K562 (cell line): ENCODE data around the gene STC2. TPM values are rescaled to one million over a fixed set of nuclear protein-coding genes. Genes with fewer than 3 reads are reported as not detected.
A peak's percentile ranks its signal among the peaks of the same experiment; 100 is the strongest.

Experiments
- ATAC-seq: fragments of 200-7000 bp; cut with Tn5 transposase; 3 replicates; pipeline ENCODE4 v1.9.1; 2020; ENCODE audit warnings: moderate library complexity
- BruUV-seq: library from RNA; stranded (reverse); fragments of 400-500 nt; replicated peaks from 2 replicates; lab custom pipeline; 2021; lab: Mats Ljungman, UMichigan
- CTCF ChIA-PET: fragments of 300-600 bp; formaldehyde crosslinking; extraction: SDS; loops from one replicate; lab custom pipeline; 2021; ENCODE audit warnings: low intra/inter-chr PET ratio; lab: Yijun Ruan, JAX
- POLR2A ChIA-PET: fragments of 300-600, 350-650 bp; sonication (Branson Sonifier 250); formaldehyde crosslinking; extraction: SDS; loops from one replicate; lab custom pipeline; 2021; ENCODE audit warnings: antibody characterized with exemption, inconsistent platforms; lab: Yijun Ruan, JAX
- DNase-seq, 4 experiments: peaks; one replicate each; pipeline versions ENCODE4 v3.0.0 to v3.0.0-alpha.2; 2011 to 2018; ENCODE audit warnings: low spot score in 3 of 4, mixed read lengths in 3 of 4; ENCODE audit errors: extremely low read depth in 1 of 4
- FAIRE-seq: peaks from 2 replicates; lab custom pipeline; 2011; peaks lifted over from hg19 to GRCh38; lab: Jason Lieb, UNC
- H2AFZ ChIP-seq: 2 replicates; pipeline ENCODE4 v1.6.0; 2011; ENCODE audit warnings: low read depth, low read length, control low read depth, inconsistent platforms
- H3K27ac ChIP-seq: fragments of 200-600 bp; 3 replicates; pipeline ENCODE4 v1.8.0; 2011; ENCODE audit warnings: low read depth, mild to moderate bottlenecking, control low read depth, inconsistent platforms, low read length, moderate library complexity, mixed read lengths; ENCODE audit errors: extremely low read depth
- H3K27me3 ChIP-seq, 2 experiments: fragments of 300-600 bp in 1 of 2; 2 replicates in 1 of 2; 3 replicates in 1 of 2; pipeline versions ENCODE4 v1.6.0 to v1.8.0; 2011; ENCODE audit warnings: inconsistent platforms in 2 of 2, low read length in 2 of 2, mild to moderate bottlenecking in 1 of 2, mixed read lengths in 1 of 2, moderate library complexity in 1 of 2; ENCODE audit not compliant: control insufficient read depth in 2 of 2, insufficient read depth in 2 of 2
- H3K36me3 ChIP-seq: fragments of 300-600 bp; 3 replicates; pipeline ENCODE4 v1.8.0; 2011; ENCODE audit warnings: mild to moderate bottlenecking, low read length, inconsistent platforms; ENCODE audit not compliant: control insufficient read depth, insufficient read depth
- H3K4me1 ChIP-seq, 2 experiments: fragments of 200-600 bp in 1 of 2; replicated peaks in 1 of 2; 2 replicates in 1 of 2; 3 replicates in 1 of 2; pipeline versions ENCODE4 v1.5.1 to v1.8.0; 2011; ENCODE audit warnings: inconsistent platforms in 2 of 2, low read length in 2 of 2, mild to moderate bottlenecking in 1 of 2, mixed read lengths in 1 of 2, moderate library complexity in 1 of 2; ENCODE audit not compliant: control insufficient read depth in 2 of 2, insufficient read depth in 2 of 2
- H3K4me2 ChIP-seq: 2 replicates; pipeline ENCODE4 v1.6.1; 2011; ENCODE audit warnings: low read length, control low read depth, inconsistent platforms, mixed read lengths; ENCODE audit not compliant: insufficient read depth
- H3K4me3 ChIP-seq: fragments of 200-600 bp; sonication (generic), shearing (Covaris generic); 2 replicates; pipeline ENCODE4 v1.5.1; 2016; ENCODE audit warnings: control low read depth, inconsistent platforms
- H3K79me2 ChIP-seq: fragments of 200-600 bp; 3 replicates; pipeline ENCODE4 v1.8.0; 2011; ENCODE audit warnings: low read length, inconsistent platforms; ENCODE audit not compliant: control insufficient read depth, insufficient read depth
- H3K9ac ChIP-seq, 2 experiments: 2 replicates each; pipeline versions ENCODE4 v1.6.0 to v1.6.1; 2011; ENCODE audit warnings: low read depth in 2 of 2, low read length in 2 of 2, control low read depth in 1 of 2, inconsistent platforms in 1 of 2, mild to moderate bottlenecking in 1 of 2, mixed read lengths in 1 of 2; ENCODE audit not compliant: insufficient read depth in 1 of 2
- H3K9me1 ChIP-seq: one replicate; pipeline ENCODE4 v1.6.0; 2011; ENCODE audit warnings: inconsistent platforms, mild to moderate bottlenecking, low read length, moderate library complexity; ENCODE audit not compliant: control insufficient read depth, insufficient read depth
- H3K9me3 ChIP-seq: replicated peaks from 2 replicates; pipeline ENCODE4 v1.5.1; 2011; ENCODE audit warnings: low read depth, low read length, inconsistent platforms; ENCODE audit not compliant: control insufficient read depth, insufficient read depth
- H4K20me1 ChIP-seq: replicated peaks from 2 replicates; pipeline ENCODE4 v1.6.1; 2011; ENCODE audit warnings: low read length, inconsistent platforms, mixed read lengths; ENCODE audit not compliant: control insufficient read depth, insufficient read depth
- GTF3C2 ChIP-seq: IDR thresholded peaks from 3 replicates; pipeline ENCODE4 v1.6.1; 2011; ENCODE audit warnings: borderline replicate concordance, mild to moderate bottlenecking, moderate library complexity; ENCODE audit not compliant: insufficient read length; ENCODE audit errors: extremely low read depth
- MAX ChIP-seq: sonication (generic); formaldehyde crosslinking; IDR thresholded peaks from 2 replicates; pipeline ENCODE4 v1.9.0; 2022; ENCODE audit warnings: mild to moderate bottlenecking, missing genetic modification reagents
- MXI1 ChIP-seq: IDR thresholded peaks from 2 replicates; pipeline ENCODE4 v1.6.1; 2011; ENCODE audit warnings: low read depth, mild to moderate bottlenecking, improper control_type of control experiment, low read length
- NRF1 ChIP-seq, 2 experiments: fragments of 450-650 bp; IDR thresholded peaks in 1 of 2; conservative IDR thresholded peaks in 1 of 2; 2 replicates each; pipeline ENCODE4 v1.6.1; 2014; ENCODE audit warnings: mild to moderate bottlenecking in 2 of 2
- RAD21 ChIP-seq, 2 experiments: fragments of 250-450 bp in 1 of 2; fragments of 450-650 bp in 1 of 2; sonication (Bioruptor Pico) in 1 of 2; formaldehyde crosslinking in 1 of 2; IDR thresholded peaks in 1 of 2; conservative IDR thresholded peaks in 1 of 2; 2 replicates each; pipeline versions ENCODE4 v1.4.0 to v1.8.0; 2020 to 2022; ENCODE audit warnings: mild to moderate bottlenecking in 2 of 2, moderate library complexity in 1 of 2
- SMAD3 ChIP-seq: fragments of 450-650 bp; formaldehyde crosslinking; conservative IDR thresholded peaks from 2 replicates; pipeline ENCODE4 v1.4.0; 2020; ENCODE audit warnings: mild to moderate bottlenecking
- SRSF9 ChIP-seq: fragments of 200-400 bp; formaldehyde crosslinking; IDR thresholded peaks from 2 replicates; pipeline ENCODE4 v1.6.1; 2017; ENCODE audit warnings: low read depth, low read length, borderline replicate concordance
- TEAD4 ChIP-seq, 2 experiments: sonication (generic) in 1 of 2; formaldehyde crosslinking in 1 of 2; IDR thresholded peaks; 2 replicates each; pipeline versions ENCODE4 v1.6.1 to v1.8.0; 2012 to 2022; ENCODE audit warnings: borderline replicate concordance in 1 of 2, inconsistent platforms in 1 of 2, low read length in 1 of 2, mild to moderate bottlenecking in 1 of 2, missing genetic modification reagents in 1 of 2
- ZNF583 ChIP-seq: fragments of 250-450 bp; sonication (Bioruptor Pico); IDR thresholded peaks from 2 replicates; pipeline ENCODE4 v1.4.0; 2020
- WGBS: fragments of 100-300 bp; shearing (Covaris generic); methylation state at CpG from one replicate; pipeline ENCODE4 v1.1.6; 2016; ENCODE audit warnings: low coverage, mixed read lengths; ENCODE audit not compliant: insufficient coverage; ENCODE audit errors: missing lambda C conversion rate; 5-methylcytosine and 5-hydroxymethylcytosine counted together
- in situ Hi-C: fragments of 300-500 bp; cut with MboI; formaldehyde crosslinking; loops from 4 replicates; pipeline ENCODE4 v1.15.0; 2018; ENCODE audit warnings: inconsistent platforms, mixed read lengths
- intact Hi-C: fragments of 100-400 bp; cut with micrococcal nuclease; formaldehyde crosslinking; loops from 2 replicates; pipeline ENCODE4 v1.14.2; 2022
- polyA plus RNA-seq, 8 experiments: library from polyadenylated mRNA; depleted of rRNA in 4 of 8; stranded (reverse) in 5 of 8; unstranded in 3 of 8; fragments of >200 nt; fragmentation: Nextera tagmentation in 2 of 8; fragmentation: Illumina TruSeq in 1 of 8; extraction: Ambion mirVana in 2 of 8; extraction: Trizol in 1 of 8; gene quantifications; 2 replicates each; pipeline versions ENCODE4 v1.2.1 to v1.2.3, GENCODE V29; 2011 to 2014; ENCODE audit warnings: inconsistent platforms in 1 of 8, missing spikeins in 1 of 8
- total RNA-seq, 7 experiments: library from RNA; depleted of rRNA in 6 of 7; stranded (reverse); fragments of >200 nt in 6 of 7; fragmentation: Illumina TruSeq in 2 of 7; extraction: Trizol in 2 of 7; gene quantifications; 2 replicates each; pipeline versions ENCODE4 v1.2.1 to v1.2.3, GENCODE V29; 2011 to 2021; ENCODE audit warnings: low replicate concordance in 1 of 7
- TF ChIP-seq, protein P1 (sequence below): fragments of 250-450 bp; sonication (Bioruptor Pico); IDR thresholded peaks from 2 replicates; pipeline ENCODE4 v1.8.0; 2021; ENCODE audit warnings: borderline replicate concordance, mild to moderate bottlenecking, moderate library complexity; ENCODE audit not compliant: poor library complexity, severe bottlenecking
- TF ChIP-seq, protein P2 (sequence below): sonication (generic); formaldehyde crosslinking; IDR thresholded peaks from 2 replicates; pipeline ENCODE4 v1.9.0; 2022; ENCODE audit warnings: mild to moderate bottlenecking, missing genetic modification reagents
- TF ChIP-seq, protein P3 (sequence below): fragments of 250-450 bp; sonication (Bioruptor Pico); IDR thresholded peaks from 2 replicates; pipeline ENCODE4 v1.4.0; 2020; ENCODE audit warnings: borderline replicate concordance

STC2 gene
- total and polyA plus RNA-seq, 9 of the 15 experiments (the other 6 are each of a cell fraction or from before 2014, with no cell fraction given), result 0.62 to 31.7 (median 7.4) TPM

- Histone ChIP-seq H3K4me2 (peak overlapping the region; percentile 51; the same call in 1 of the 2 replicates), H3K9ac (no peak overlapping the region), H4K20me1 (no peaks in the 10 kb centered on the region), H3K4me3 (no peak overlapping the region), H3K9me3 (no peaks in the 10 kb centered on the region), H3K9me1 (no peaks in the 10 kb centered on the region), H3K27me3 (peaks cover 12 to 23% of the 10 kb centered on the region in 2 experiments; a peak in 4 of 5 replicates), H3K27ac (no peak overlapping the region), H3K4me1 (peaks cover 4 to 13% of the 10 kb centered on the region in 2 experiments; a peak in 4 of 5 replicates), H2AFZ (peak overlapping the region; percentile 96), H3K79me2 (no peaks in the 10 kb centered on the region), H3K36me3 (no peaks in the 10 kb centered on the region)
- CTCF ChIA-PET, result interaction anchor here (1.0 kb wide), 1 partner anchor 10 kb away, joined by 3 read pairs; no protein-coding TSS in a partner anchor
- 21% methylated on average over 35 of the region's 45 CpGs for WGBS
- DNase-seq (peak; percentile 76 to 81 (median 80)), FAIRE-seq (no peak), ATAC-seq (peak; percentile 99)
- in situ Hi-C loops, result no loop called here
- BruUV-seq, result no TSS peak
- POLR2A ChIA-PET, result no interaction called here
- intact Hi-C loops, result loop anchor here (2.0 to 5.0 kb wide), 3 partner anchors 117 to 576 kb away; no protein-coding TSS in a partner anchor
- no peak for TF ChIP-seq MXI1
- no peak for TF ChIP-seq ZNF583 (CRISPR knock-in tag)
- TF ChIP-seq, protein P1, sequence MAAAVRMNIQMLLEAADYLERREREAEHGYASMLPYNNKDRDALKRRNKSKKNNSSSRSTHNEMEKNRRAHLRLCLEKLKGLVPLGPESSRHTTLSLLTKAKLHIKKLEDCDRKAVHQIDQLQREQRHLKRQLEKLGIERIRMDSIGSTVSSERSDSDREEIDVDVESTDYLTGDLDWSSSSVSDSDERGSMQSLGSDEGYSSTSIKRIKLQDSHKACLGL, result peak; percentile 43
- TF ChIP-seq SRSF9, result no peak
- TF ChIP-seq, protein P2, sequence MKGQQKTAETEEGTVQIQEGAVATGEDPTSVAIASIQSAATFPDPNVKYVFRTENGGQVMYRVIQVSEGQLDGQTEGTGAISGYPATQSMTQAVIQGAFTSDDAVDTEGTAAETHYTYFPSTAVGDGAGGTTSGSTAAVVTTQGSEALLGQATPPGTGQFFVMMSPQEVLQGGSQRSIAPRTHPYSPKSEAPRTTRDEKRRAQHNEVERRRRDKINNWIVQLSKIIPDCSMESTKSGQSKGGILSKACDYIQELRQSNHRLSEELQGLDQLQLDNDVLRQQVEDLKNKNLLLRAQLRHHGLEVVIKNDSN, result peak; percentile 66
- TF ChIP-seq TEAD4 (IDR thresholded peaks at IDR 0.05; ENCODE audit: low read length), result peak; percentile 25; the same call in 1 of the 2 replicates
- no peak for TF ChIP-seq TEAD4 (CRISPR knock-in tag; IDR thresholded peaks at IDR 0.05; ENCODE audit: borderline replicate concordance)
- 0 out of 4 replicates have a peak, but pooled peaks of 1 of the 2 experiments have one; percentile 25 for TF ChIP-seq NRF1 (conservative IDR thresholded peaks at IDR 0.05 in 1 of 2, IDR thresholded peaks at IDR 0.05 in 1 of 2)
- TF ChIP-seq, protein P3, sequence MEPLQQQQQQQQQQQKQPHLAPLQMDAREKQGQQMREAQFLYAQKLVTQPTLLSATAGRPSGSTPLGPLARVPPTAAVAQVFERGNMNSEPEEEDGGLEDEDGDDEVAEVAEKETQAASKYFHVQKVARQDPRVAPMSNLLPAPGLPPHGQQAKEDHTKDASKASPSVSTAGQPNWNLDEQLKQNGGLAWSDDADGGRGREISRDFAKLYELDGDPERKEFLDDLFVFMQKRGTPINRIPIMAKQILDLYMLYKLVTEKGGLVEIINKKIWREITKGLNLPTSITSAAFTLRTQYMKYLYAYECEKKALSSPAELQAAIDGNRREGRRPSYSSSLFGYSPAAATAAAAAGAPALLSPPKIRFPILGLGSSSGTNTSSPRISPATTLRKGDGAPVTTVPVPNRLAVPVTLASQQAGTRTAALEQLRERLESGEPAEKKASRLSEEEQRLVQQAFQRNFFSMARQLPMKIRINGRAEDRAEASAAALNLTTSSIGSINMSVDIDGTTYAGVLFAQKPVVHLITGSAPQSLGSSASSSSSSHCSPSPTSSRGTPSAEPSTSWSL (CRISPR knock-in tag), result no peak
- TF ChIP-seq MAX (CRISPR knock-in tag), result peak; percentile 97
- TF ChIP-seq GTF3C2, result no peak
- peak; percentile 54 to 84 for TF ChIP-seq RAD21 (CRISPR knock-in tag; conservative IDR thresholded peaks at IDR 0.05 in 1 of 2, IDR thresholded peaks at IDR 0.05 in 1 of 2)
- TF ChIP-seq SMAD3 (CRISPR knock-in tag), result 0 out of 2 replicates have a peak, but pooled peaks have one; percentile 55
Measured at GRCh38 chr5:173283318-173284288, 44.6 kb downstream of the STC2 start.
